ENCODE measurements around the gene MARCKS. TPM values are rescaled to one million over a fixed set of nuclear protein-coding genes. Genes with fewer than 3 reads are reported as not detected.

MARCKS gene
- total RNA-seq, 1 experiment from 2014 or later: 93.2 TPM

GRCh38 chr6:113824866-113825265 is 32.3 kb upstream of the MARCKS start:
- TF ChIP-seq CTCF (conservative IDR thresholded peaks at IDR 0.05) (no peak), EZH2 (IDR thresholded peaks at IDR 0.05; ENCODE audit: low read depth) (no peak)
- no peaks in the 10 kb centered on the region for H3K27me3 ChIP-seq (ENCODE audit: insufficient read depth, low read depth)
- H3K4me1 ChIP-seq (replicated peaks; ENCODE audit: insufficient read depth): no peaks in the 10 kb centered on the region
- H3K9me2 ChIP-seq (ENCODE audit: insufficient read depth): no peaks in the 10 kb centered on the region
- ChIA-PET POLR2A (ENCODE audit: unreplicated experiment) (no interaction called here), CTCF (no interaction called here)
- H3K4me2 ChIP-seq: no peak overlapping the region
- intact Hi-C loops (cut with micrococcal nuclease; ENCODE audit: unreplicated experiment): no loop called here
- no TSS peak for BruUV-seq (replicated peaks)
- H3K79me2 ChIP-seq (ENCODE audit: low read depth): no peaks in the 10 kb centered on the region
- no peaks in the 10 kb centered on the region for H4K20me1 ChIP-seq (ENCODE audit: insufficient read depth)
- H3K36me3 ChIP-seq (ENCODE audit: low read depth): no peaks in the 10 kb centered on the region
- no peak for DNase-seq
- no peak overlapping the region for H2AFZ ChIP-seq
- H3F3A ChIP-seq (ENCODE audit: insufficient read depth, low read depth): no peaks in the 10 kb centered on the region
- no peak overlapping the region for H3K4me3 ChIP-seq
- H3K27ac ChIP-seq: no peak overlapping the region
- no peaks in the 10 kb centered on the region; the same call in 1 of the 2 replicates for H3K9me3 ChIP-seq (ENCODE audit: insufficient read depth, low read depth)

GRCh38 chr6:113825781-113826180 is 31.4 kb upstream of the MARCKS start:
- Histone ChIP-seq H3F3A (ENCODE audit: insufficient read depth, low read depth) (no peaks in the 10 kb centered on the region), H3K4me3 (no peak overlapping the region), H4K20me1 (ENCODE audit: insufficient read depth) (no peaks in the 10 kb centered on the region), H3K4me2 (no peak overlapping the region), H2AFZ (no peak overlapping the region), H3K4me1 (replicated peaks; ENCODE audit: insufficient read depth) (no peaks in the 10 kb centered on the region), H3K27ac (no peak overlapping the region), H3K79me2 (ENCODE audit: low read depth) (no peaks in the 10 kb centered on the region), H3K36me3 (ENCODE audit: low read depth) (no peaks in the 10 kb centered on the region), H3K9me3 (ENCODE audit: insufficient read depth, low read depth) (no peaks in the 10 kb centered on the region; the same call in 1 of the 2 replicates), H3K27me3 (ENCODE audit: insufficient read depth, low read depth) (no peaks in the 10 kb centered on the region), H3K9me2 (ENCODE audit: insufficient read depth) (no peaks in the 10 kb centered on the region)
- CTCF ChIA-PET: no interaction called here
- TF ChIP-seq EZH2 (IDR thresholded peaks at IDR 0.05; ENCODE audit: low read depth): no peak
- TF ChIP-seq CTCF (conservative IDR thresholded peaks at IDR 0.05): no peak
- DNase-seq: no peak
- POLR2A ChIA-PET (ENCODE audit: unreplicated experiment): no interaction called here
- no TSS peak for BruUV-seq (replicated peaks)
- intact Hi-C loops (cut with micrococcal nuclease; ENCODE audit: unreplicated experiment): no loop called here

- H3K9me2 ChIP-seq (ENCODE audit: insufficient read depth): no peaks in the 10 kb centered on the region
- CTCF ChIA-PET: no interaction called here
- intact Hi-C loops (cut with micrococcal nuclease; ENCODE audit: unreplicated experiment): no loop called here
Measured at GRCh38 chr6:113828984-113829695, 28.0 kb upstream of the MARCKS start.

More at GRCh38 chr6:113828984-113829695, 28.0 kb upstream of the MARCKS start:
- no peak for DNase-seq
- H3K27me3 ChIP-seq (ENCODE audit: insufficient read depth, low read depth): no peaks in the 10 kb centered on the region
- peaks cover 10% of the 10 kb centered on the region for H3K4me1 ChIP-seq (replicated peaks; ENCODE audit: insufficient read depth)
- no peaks in the 10 kb centered on the region for H3F3A ChIP-seq (ENCODE audit: insufficient read depth, low read depth)
- TF ChIP-seq EZH2 (IDR thresholded peaks at IDR 0.05; ENCODE audit: low read depth) (no peak), CTCF (conservative IDR thresholded peaks at IDR 0.05) (no peak)
- H3K36me3 ChIP-seq (ENCODE audit: low read depth): no peaks in the 10 kb centered on the region
- H3K27ac ChIP-seq: no peak overlapping the region
- POLR2A ChIA-PET (ENCODE audit: unreplicated experiment): no interaction called here
- 0 out of 2 replicates have a peak overlapping the region, but pooled peaks have one; percentile 16 for H2AFZ ChIP-seq
- no peak overlapping the region for H3K4me3 ChIP-seq
- BruUV-seq (replicated peaks): no TSS peak
- H3K4me2 ChIP-seq: no peak overlapping the region
- no peaks in the 10 kb centered on the region for H3K79me2 ChIP-seq (ENCODE audit: low read depth)
- no peaks in the 10 kb centered on the region for H4K20me1 ChIP-seq (ENCODE audit: insufficient read depth)
- H3K9me3 ChIP-seq (ENCODE audit: insufficient read depth, low read depth): no peaks in the 10 kb centered on the region; the same call in 1 of the 2 replicates
